Measurements from ENCODE around the gene NEFH. TPM values are rescaled to one million over a fixed set of nuclear protein-coding genes. Genes with fewer than 3 reads are reported as not detected.
"Not testable (repeated sequence)": the region's sequence is repeated elsewhere in the genome, so short reads cannot be mapped to it uniquely, and the experiment has no call there.

The NEFH gene
- total RNA-seq, 1 donor from 2014 or later, result 1.3 TPM

- no peak for DNase-seq
Measured at GRCh38 chr22:29469755-29470154, 10.3 kb upstream of the NEFH start.

- DNase-seq, result peak; percentile 10
Measured at GRCh38 chr22:29470159-29470855, 9.7 kb upstream of the NEFH start.

- DNase-seq, result no peak
Measured at GRCh38 chr22:29473001-29473400, 7.0 kb upstream of the NEFH start.

- DNase-seq, result no peak
Measured at GRCh38 chr22:29475550-29475949, 4.5 kb upstream of the NEFH start.

- no peak for DNase-seq
Measured at GRCh38 chr22:29476116-29476515, 3.9 kb upstream of the NEFH start.

GRCh38 chr22:29477723-29478318 lies 2.2 kb upstream of the NEFH start:
- no peak for DNase-seq

- DNase-seq, result no peak
Measured at GRCh38 chr22:29478326-29479276, 1.4 kb upstream of the NEFH start.

GRCh38 chr22:29480262-29480511 lies 169 bp downstream of the NEFH start:
- no peak for DNase-seq

- DNase-seq, result no peak
Measured at GRCh38 chr22:29480512-29481264, 670 bp downstream of the NEFH start.

GRCh38 chr22:29481265-29482000 lies 1.4 kb downstream of the NEFH start:
- no peak for DNase-seq

- no peak for DNase-seq
Measured at GRCh38 chr22:29482253-29482652, 2.2 kb downstream of the NEFH start.

GRCh38 chr22:29482726-29483125 lies 2.7 kb downstream of the NEFH start:
- DNase-seq, result no peak

GRCh38 chr22:29483254-29483653 lies 3.2 kb downstream of the NEFH start:
- DNase-seq, result no peak

GRCh38 chr22:29484642-29485041 lies 4.6 kb downstream of the NEFH start:
- DNase-seq, result no peak

GRCh38 chr22:29485448-29485847 lies 5.4 kb downstream of the NEFH start:
- DNase-seq, result no peak

GRCh38 chr22:29487426-29487986 lies 7.5 kb downstream of the NEFH start:
- no peak for DNase-seq

- not testable (repeated sequence) for DNase-seq
Measured at GRCh38 chr22:29489127-29489780, 9.2 kb downstream of the NEFH start.

- DNase-seq, result no peak
Measured at GRCh38 chr22:29491012-29491411, 11.0 kb downstream of the NEFH start.

GRCh38 chr22:29493636-29494035 lies 13.6 kb downstream of the NEFH start:
- DNase-seq, result no peak

- DNase-seq, result no peak
Measured at GRCh38 chr22:29499852-29500251, 19.8 kb downstream of the NEFH start.

- DNase-seq, result no peak
Measured at GRCh38 chr22:29503811-29504372, 23.9 kb downstream of the NEFH start.

All from skin of body (tissue), 2 donors.